Measurements from ENCODE around the gene AQP2. TPM values are rescaled to one million over a fixed set of nuclear protein-coding genes. Genes with fewer than 3 reads are reported as not detected.
"Not testable (repeated sequence)": the region's sequence is repeated elsewhere in the genome, so short reads cannot be mapped to it uniquely, and the experiment has no call there.

AQP2 gene
- total RNA-seq, 2 experiments from 2014 or later, result not detected

DNA sequence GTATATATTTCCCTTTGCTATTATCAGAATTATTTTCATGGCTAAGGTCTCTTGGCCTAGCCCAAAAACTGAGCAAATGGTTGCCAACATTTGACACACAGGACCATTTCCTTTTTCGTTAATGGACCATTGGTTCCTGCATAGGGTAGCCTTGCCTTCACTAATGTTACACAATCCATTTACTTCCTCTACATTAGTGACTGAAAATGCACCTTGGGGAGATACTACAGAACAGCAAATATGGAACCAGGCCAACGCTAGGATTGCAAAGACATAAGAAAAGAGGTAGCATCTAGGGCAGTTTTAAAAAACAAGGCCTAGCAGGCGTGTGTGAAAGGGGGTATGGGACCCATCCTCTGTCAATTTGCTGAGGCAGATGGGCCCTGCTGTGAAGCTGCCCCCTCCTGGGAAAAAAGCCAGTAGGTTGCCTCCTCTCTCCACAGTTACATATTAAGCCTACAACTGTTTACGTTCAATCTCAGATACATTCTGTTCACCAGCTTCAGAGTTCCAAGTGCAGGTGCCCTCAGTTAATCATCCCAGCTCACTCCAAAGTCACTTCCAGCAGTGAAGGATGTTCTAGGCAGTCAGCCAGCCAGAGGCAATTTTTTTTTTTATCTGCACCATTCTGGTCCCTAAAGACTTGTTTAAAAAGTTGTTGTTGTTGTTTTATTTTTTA, 37.2 kb downstream of the AQP2 start:
- no peak overlapping the region for H3K27ac Mint-ChIP-seq
- TF ChIP-seq, protein P1, sequence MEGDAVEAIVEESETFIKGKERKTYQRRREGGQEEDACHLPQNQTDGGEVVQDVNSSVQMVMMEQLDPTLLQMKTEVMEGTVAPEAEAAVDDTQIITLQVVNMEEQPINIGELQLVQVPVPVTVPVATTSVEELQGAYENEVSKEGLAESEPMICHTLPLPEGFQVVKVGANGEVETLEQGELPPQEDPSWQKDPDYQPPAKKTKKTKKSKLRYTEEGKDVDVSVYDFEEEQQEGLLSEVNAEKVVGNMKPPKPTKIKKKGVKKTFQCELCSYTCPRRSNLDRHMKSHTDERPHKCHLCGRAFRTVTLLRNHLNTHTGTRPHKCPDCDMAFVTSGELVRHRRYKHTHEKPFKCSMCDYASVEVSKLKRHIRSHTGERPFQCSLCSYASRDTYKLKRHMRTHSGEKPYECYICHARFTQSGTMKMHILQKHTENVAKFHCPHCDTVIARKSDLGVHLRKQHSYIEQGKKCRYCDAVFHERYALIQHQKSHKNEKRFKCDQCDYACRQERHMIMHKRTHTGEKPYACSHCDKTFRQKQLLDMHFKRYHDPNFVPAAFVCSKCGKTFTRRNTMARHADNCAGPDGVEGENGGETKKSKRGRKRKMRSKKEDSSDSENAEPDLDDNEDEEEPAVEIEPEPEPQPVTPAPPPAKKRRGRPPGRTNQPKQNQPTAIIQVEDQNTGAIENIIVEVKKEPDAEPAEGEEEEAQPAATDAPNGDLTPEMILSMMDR (IDR thresholded peaks at IDR 0.05), result no peak

DNA sequence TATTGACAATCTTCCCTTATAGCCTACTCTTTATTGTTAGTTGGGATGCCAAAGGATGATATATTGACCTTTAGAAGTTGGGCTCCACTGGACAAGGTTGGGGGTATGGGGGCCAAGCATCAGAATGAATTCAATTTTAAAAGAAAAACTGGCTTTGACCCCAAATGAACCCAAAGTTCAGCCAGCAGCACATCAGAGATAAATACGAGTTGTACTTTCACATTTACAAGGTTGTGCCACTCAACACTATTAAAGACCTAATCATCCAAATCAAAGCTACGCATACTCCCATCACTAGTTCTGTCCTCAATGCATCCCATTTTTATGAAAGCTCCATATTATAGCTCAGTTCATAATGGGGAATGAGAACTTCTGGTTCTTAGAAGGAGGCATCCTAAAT, 38.9 kb downstream of the AQP2 start:
- ATAC-seq (ENCODE audit: poor library complexity); H3K4me1 Mint-ChIP-seq (ENCODE audit: low read depth); H3K9me3 ChIP-seq (ENCODE audit: control insufficient read depth in 1 of 2, insufficient read depth in 1 of 2, low read length in 2 of 2); H3K9me3 Mint-ChIP-seq; CTCF ChIA-PET; POLR2A ChIA-PET; H3K4me3 ChIP-seq (ENCODE audit: low read length); H3K27me3 Mint-ChIP-seq; H3K4me3 Mint-ChIP-seq; H3K27me3 ChIP-seq (ENCODE audit: control insufficient read depth in 1 of 2, insufficient read depth in 2 of 2, low read length in 2 of 2); H3K27ac Mint-ChIP-seq; intact Hi-C loops (cut with DNase I, micrococcal nuclease); H3K4me1 ChIP-seq (ENCODE audit: insufficient read depth, low read length); H3K27ac ChIP-seq (ENCODE audit: low read depth in 1 of 2, low read length in 2 of 2); DNase-seq: not testable (repeated sequence)
- peaks cover 41% of the 10 kb centered on the region for H3K36me3 Mint-ChIP-seq (ENCODE audit: low read depth)
- H3K36me3 ChIP-seq (ENCODE audit: insufficient read depth, low read length), result peaks cover 32% of the 10 kb centered on the region

More for the DNA sequence above, 37.2 kb downstream of the AQP2 start:
- H3K9me3 Mint-ChIP-seq, result no peaks in the 10 kb centered on the region
- peaks cover 26% of the 10 kb centered on the region for H3K36me3 Mint-ChIP-seq (ENCODE audit: low read depth)
- DNase-seq (peak in 2 of 14 experiments; percentile 14 to 23), ATAC-seq (ENCODE audit: poor library complexity) (no peak)
- no peak overlapping the region for H3K4me3 Mint-ChIP-seq
- no peaks in the 10 kb centered on the region for H3K4me1 ChIP-seq (ENCODE audit: insufficient read depth, low read length)
- H3K27me3 Mint-ChIP-seq, result no peaks in the 10 kb centered on the region
- intact Hi-C loops (cut with DNase I, micrococcal nuclease), result no loop called here
- peaks cover 27% of the 10 kb centered on the region for H3K36me3 ChIP-seq (ENCODE audit: insufficient read depth, low read length)
- no peaks in the 10 kb centered on the region for H3K4me1 Mint-ChIP-seq (ENCODE audit: low read depth)
- H3K9me3 ChIP-seq (ENCODE audit: control insufficient read depth in 1 of 2, insufficient read depth in 1 of 2, low read length in 2 of 2), result no peaks in the 10 kb centered on the region
- H3K27me3 ChIP-seq (ENCODE audit: control insufficient read depth in 1 of 2, insufficient read depth in 2 of 2, low read length in 2 of 2), result no peaks in the 10 kb centered on the region
- no peak overlapping the region for H3K4me3 ChIP-seq (ENCODE audit: low read length)
- H3K27ac ChIP-seq (ENCODE audit: low read depth in 1 of 2, low read length in 2 of 2), result no peak overlapping the region
- POLR2A ChIA-PET, result no interaction called here
- CTCF ChIA-PET, result no interaction called here

DNA sequence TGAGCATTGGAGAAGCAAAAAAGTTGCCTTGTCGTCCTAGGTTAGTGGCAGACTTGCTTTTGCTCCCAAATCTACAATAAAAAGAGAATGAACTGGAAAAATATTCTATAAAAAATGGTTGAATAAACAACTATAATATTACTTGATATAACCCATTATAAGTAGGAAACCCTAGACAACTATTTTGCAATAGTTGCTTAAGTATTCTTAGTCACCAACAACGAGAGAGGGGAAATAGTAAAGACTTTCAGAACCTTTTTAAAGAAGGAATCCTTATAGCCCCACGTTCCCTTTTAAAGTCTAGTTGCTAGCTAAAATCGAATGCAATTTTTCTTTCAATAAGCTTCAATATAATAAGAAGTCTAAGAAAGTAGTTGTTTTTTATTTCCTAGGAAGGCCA, 39.7 kb downstream of the AQP2 start:
- Mint-ChIP-seq H3K27me3 (no peaks in the 10 kb centered on the region), H3K36me3 (ENCODE audit: low read depth) (peaks cover 49% of the 10 kb centered on the region), H3K9me3 (no peaks in the 10 kb centered on the region), H3K4me1 (ENCODE audit: low read depth) (no peaks in the 10 kb centered on the region), H3K27ac (no peak overlapping the region), H3K4me3 (no peak overlapping the region)
- no peak overlapping the region for H3K27ac ChIP-seq (ENCODE audit: low read depth in 1 of 2, low read length in 2 of 2)
- TF ChIP-seq, protein P1 (IDR thresholded peaks at IDR 0.05), result no peak
- peaks cover 33% of the 10 kb centered on the region for H3K36me3 ChIP-seq (ENCODE audit: insufficient read depth, low read length)
- H3K9me3 ChIP-seq (ENCODE audit: control insufficient read depth in 1 of 2, insufficient read depth in 1 of 2, low read length in 2 of 2), result no peaks in the 10 kb centered on the region
- H3K4me1 ChIP-seq (ENCODE audit: insufficient read depth, low read length), result no peaks in the 10 kb centered on the region
- H3K27me3 ChIP-seq (ENCODE audit: control insufficient read depth in 1 of 2, insufficient read depth in 2 of 2, low read length in 2 of 2), result no peaks in the 10 kb centered on the region
- no peak for DNase-seq
- intact Hi-C loops (cut with DNase I, micrococcal nuclease), result no loop called here
- H3K4me3 ChIP-seq (ENCODE audit: low read length), result no peak overlapping the region
- CTCF ChIA-PET, result interaction anchor here (0.6 kb wide), 1 partner anchor 11 kb away, joined by 3 read pairs; no protein-coding TSS in a partner anchor
- POLR2A ChIA-PET, result no interaction called here
- no peak for ATAC-seq (ENCODE audit: poor library complexity)

DNA sequence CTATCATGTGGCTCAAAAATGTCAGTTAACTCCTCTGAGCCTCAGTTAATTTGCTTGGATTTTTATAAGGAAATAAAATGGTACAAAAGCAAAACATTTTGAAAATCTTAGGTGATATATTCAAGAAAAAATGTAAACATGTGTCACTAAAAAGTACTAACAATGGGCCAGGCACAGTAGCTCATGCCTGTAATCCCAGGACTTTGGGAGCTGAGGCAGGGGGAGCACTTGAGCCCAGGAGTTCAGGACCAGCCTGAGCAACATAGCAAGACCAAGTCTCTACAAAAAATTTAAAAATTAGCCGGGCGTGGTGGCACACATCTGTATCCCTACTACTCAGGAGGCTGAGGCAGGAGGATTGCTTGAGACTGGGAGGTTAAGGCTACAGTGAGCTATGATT, 47.9 kb downstream of the AQP2 start:
- H3K4me1 Mint-ChIP-seq (ENCODE audit: low read depth), result no peaks in the 10 kb centered on the region
- no peak overlapping the region for H3K27ac Mint-ChIP-seq
- Histone ChIP-seq H3K4me3 (ENCODE audit: low read length) (no peak overlapping the region), H3K9me3 (ENCODE audit: control insufficient read depth in 1 of 2, insufficient read depth in 1 of 2, low read length in 2 of 2) (no peaks in the 10 kb centered on the region), H3K4me1 (ENCODE audit: insufficient read depth, low read length) (no peaks in the 10 kb centered on the region), H3K27ac (ENCODE audit: low read depth in 1 of 2, low read length in 2 of 2) (no peak overlapping the region), H3K36me3 (ENCODE audit: insufficient read depth, low read length) (peaks cover 28% of the 10 kb centered on the region), H3K27me3 (ENCODE audit: control insufficient read depth in 1 of 2, insufficient read depth in 2 of 2, low read length in 2 of 2) (no peaks in the 10 kb centered on the region)
- no peaks in the 10 kb centered on the region for H3K9me3 Mint-ChIP-seq
- POLR2A ChIA-PET, result no interaction called here
- CTCF ChIA-PET, result no interaction called here
- TF ChIP-seq, protein P1 (IDR thresholded peaks at IDR 0.05), result no peak
- intact Hi-C loops (cut with DNase I, micrococcal nuclease), result no loop called here
- DNase-seq (no peak), ATAC-seq (ENCODE audit: poor library complexity) (no peak)
- peaks cover 68% of the 10 kb centered on the region for H3K36me3 Mint-ChIP-seq (ENCODE audit: low read depth)
- H3K27me3 Mint-ChIP-seq, result no peaks in the 10 kb centered on the region
- H3K4me3 Mint-ChIP-seq, result no peak overlapping the region

All from CD4-positive, alpha-beta T cell (primary cell).